ENCODE measurements around the gene CHCHD4.

The CHCHD4 gene

DNA sequence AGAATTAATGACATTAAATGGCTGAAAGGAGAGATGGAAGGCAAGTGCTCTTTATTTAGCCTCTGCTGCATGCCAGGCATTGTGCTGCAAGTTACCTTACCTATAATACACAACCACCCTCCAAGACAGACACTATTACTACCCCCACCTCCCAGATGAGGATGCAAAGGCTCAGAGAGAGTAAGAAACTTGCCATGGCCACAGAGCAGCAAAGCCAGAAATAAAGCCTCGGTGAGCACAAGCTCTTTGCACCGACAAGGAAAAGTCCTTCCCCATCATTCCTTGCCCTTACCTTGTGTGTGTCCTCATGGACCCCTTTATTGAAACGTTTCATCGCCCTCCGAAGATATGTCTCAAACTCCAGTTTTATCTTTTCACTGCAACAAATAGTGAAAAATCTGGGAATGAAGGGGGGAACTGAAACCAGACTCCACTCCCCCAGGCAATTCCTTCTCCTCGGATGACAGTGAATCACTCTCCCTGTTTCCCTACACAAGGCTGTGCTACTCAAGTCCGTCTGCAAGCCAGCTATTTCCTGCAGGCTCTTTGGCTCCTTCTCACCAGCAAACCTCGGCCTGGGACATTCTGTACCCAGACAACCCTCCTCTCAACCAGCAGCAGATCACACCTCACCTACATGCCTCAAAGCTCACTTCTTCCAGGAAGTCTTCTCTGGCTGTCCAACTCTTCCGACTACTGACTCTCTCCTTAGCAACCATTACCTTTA lies 42.4 kb upstream of the CHCHD4 start:
- TF ChIP-seq, protein P1, sequence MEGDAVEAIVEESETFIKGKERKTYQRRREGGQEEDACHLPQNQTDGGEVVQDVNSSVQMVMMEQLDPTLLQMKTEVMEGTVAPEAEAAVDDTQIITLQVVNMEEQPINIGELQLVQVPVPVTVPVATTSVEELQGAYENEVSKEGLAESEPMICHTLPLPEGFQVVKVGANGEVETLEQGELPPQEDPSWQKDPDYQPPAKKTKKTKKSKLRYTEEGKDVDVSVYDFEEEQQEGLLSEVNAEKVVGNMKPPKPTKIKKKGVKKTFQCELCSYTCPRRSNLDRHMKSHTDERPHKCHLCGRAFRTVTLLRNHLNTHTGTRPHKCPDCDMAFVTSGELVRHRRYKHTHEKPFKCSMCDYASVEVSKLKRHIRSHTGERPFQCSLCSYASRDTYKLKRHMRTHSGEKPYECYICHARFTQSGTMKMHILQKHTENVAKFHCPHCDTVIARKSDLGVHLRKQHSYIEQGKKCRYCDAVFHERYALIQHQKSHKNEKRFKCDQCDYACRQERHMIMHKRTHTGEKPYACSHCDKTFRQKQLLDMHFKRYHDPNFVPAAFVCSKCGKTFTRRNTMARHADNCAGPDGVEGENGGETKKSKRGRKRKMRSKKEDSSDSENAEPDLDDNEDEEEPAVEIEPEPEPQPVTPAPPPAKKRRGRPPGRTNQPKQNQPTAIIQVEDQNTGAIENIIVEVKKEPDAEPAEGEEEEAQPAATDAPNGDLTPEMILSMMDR (IDR thresholded peaks at IDR 0.05; ENCODE audit: insufficient read depth, low read length, poor library complexity, severe bottlenecking), result no peak

DNA sequence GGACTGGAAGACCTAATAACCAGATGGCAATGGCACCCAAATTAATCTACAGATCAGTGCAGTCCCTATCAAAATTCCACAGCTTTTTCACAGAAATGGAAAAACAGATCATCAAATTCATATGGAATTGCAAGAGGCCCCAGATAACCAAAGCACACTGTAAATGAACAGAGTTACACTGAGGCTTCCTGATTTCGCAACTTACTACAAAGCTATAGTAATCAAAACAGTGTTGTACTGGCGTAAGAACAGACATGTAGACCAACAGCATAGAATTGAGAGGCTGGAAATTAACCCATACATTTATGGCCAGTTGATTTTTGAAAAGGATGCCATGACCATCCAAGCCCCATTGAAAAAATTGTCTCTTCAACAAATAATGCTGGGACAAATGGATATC lies 37.5 kb upstream of the CHCHD4 start:
- TF ChIP-seq, protein P1 (IDR thresholded peaks at IDR 0.05; ENCODE audit: insufficient read depth, low read length, poor library complexity, severe bottlenecking), result no peak
- Histone ChIP-seq H3K36me3 (ENCODE audit: control insufficient read depth, insufficient read depth, low read length) (peaks cover 53% of the 10 kb centered on the region), H3K27me3 (replicated peaks; ENCODE audit: control insufficient read depth, insufficient read depth, low read length) (no peaks in the 10 kb centered on the region), H3K4me3 (replicated peaks; ENCODE audit: low read depth, low read length) (no peak overlapping the region)
- no peak for DNase-seq (ENCODE audit: extremely low read depth, insufficient read length)

More for the DNA sequence above, 42.4 kb upstream of the CHCHD4 start:
- Histone ChIP-seq H3K27me3 (replicated peaks; ENCODE audit: control insufficient read depth, insufficient read depth, low read length) (no peaks in the 10 kb centered on the region), H3K4me3 (replicated peaks; ENCODE audit: low read depth, low read length) (no peak overlapping the region), H3K36me3 (ENCODE audit: control insufficient read depth, insufficient read depth, low read length) (peaks cover 38% of the 10 kb centered on the region)
- DNase-seq (ENCODE audit: extremely low read depth, insufficient read length), result no peak

DNA sequence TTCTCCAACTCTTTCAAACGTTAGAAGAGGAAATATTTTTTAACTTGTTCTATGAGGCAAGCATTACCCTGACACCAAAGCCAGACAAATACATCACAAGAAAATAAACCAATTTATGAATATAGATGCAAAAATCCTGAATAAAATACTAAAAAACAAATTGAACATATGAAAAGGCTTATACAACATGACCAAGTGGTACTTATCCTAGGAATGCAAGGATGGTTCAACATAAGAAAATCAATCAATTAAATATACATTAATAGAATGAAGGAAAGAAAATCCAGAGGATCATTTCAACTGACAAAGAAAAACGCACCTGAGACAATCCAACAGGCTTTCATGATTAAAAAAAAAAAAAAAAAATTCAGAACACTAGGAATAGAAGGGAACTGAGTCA lies 36.6 kb upstream of the CHCHD4 start:
- Histone ChIP-seq H3K27me3 (replicated peaks; ENCODE audit: control insufficient read depth, insufficient read depth, low read length) (no peaks in the 10 kb centered on the region), H3K4me3 (replicated peaks; ENCODE audit: low read depth, low read length) (no peak overlapping the region), H3K36me3 (ENCODE audit: control insufficient read depth, insufficient read depth, low read length) (peaks cover 50% of the 10 kb centered on the region)
- TF ChIP-seq, protein P1 (IDR thresholded peaks at IDR 0.05; ENCODE audit: insufficient read depth, low read length, poor library complexity, severe bottlenecking), result no peak
- no peak for DNase-seq (ENCODE audit: extremely low read depth, insufficient read length)

DNA sequence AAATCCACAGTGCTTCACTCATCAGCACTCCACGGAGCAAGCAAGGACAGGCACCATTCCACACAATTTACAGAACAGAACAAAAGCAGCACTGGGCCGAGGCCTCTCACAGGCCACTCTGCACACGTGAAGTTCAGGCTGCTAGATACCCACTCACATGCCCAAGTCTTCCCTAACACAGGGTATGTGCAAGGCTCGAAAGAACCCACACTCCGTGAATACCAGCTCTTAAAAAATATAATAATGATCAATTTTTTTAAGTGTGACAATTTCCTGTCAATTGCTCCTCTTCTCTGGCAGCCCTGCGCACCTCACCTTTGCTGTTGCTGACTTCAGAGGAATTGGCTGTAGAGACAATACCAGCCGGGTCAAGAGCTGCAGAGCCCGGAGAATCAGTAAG lies 34.8 kb upstream of the CHCHD4 start:
- Histone ChIP-seq H3K4me3 (replicated peaks; ENCODE audit: low read depth, low read length) (no peak overlapping the region), H3K27me3 (replicated peaks; ENCODE audit: control insufficient read depth, insufficient read depth, low read length) (no peaks in the 10 kb centered on the region), H3K36me3 (ENCODE audit: control insufficient read depth, insufficient read depth, low read length) (peaks cover 37% of the 10 kb centered on the region)
- TF ChIP-seq, protein P1 (IDR thresholded peaks at IDR 0.05; ENCODE audit: insufficient read depth, low read length, poor library complexity, severe bottlenecking), result no peak
- no peak for DNase-seq (ENCODE audit: extremely low read depth, insufficient read length)

DNA sequence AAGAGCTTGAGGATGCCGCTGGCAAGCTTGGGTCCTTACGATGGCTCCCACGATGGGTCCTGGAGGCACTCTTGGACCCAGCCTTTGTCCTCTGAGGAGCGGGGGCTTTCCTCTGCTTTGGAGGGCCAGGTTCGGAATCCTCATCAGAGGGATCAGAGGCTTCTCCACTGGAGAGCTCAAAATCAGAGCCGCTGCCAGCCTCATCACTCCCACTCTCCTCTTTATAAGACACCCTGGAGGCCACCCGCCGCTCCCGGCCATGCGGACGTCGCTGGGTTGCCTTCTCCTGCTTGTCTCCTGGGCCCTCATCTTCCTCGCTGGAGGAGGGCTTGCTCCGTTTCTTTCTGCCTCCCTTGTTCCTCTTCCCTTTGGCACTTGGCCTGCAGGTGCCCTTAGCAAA lies 33.7 kb upstream of the CHCHD4 start:
- no peak for DNase-seq (ENCODE audit: extremely low read depth, insufficient read length)
- peaks cover 40% of the 10 kb centered on the region for H3K36me3 ChIP-seq (ENCODE audit: control insufficient read depth, insufficient read depth, low read length)
- H3K27me3 ChIP-seq (replicated peaks; ENCODE audit: control insufficient read depth, insufficient read depth, low read length), result no peaks in the 10 kb centered on the region
- TF ChIP-seq, protein P1 (IDR thresholded peaks at IDR 0.05; ENCODE audit: insufficient read depth, low read length, poor library complexity, severe bottlenecking), result no peak
- H3K4me3 ChIP-seq (replicated peaks; ENCODE audit: low read depth, low read length), result no peak overlapping the region
